AG09309 (cell line): ENCODE results near the gene VENTX.

Source experiments
- DNase-seq: peaks from one replicate; pipeline ENCODE4 v3.0.0-alpha.2; 2010; ENCODE audit warnings: low read depth
- H3K4me3 ChIP-seq: 2 replicates; pipeline ENCODE4 v1.5.1; 2011; ENCODE audit warnings: mild to moderate bottlenecking, low read depth, low read length, moderate library complexity; ENCODE audit not compliant: control insufficient read depth
- TF ChIP-seq, protein P1 (sequence below): IDR thresholded peaks from 2 replicates; pipeline ENCODE4 v1.5.1; 2011; ENCODE audit warnings: mild to moderate bottlenecking, low read depth, low read length, inconsistent platforms; ENCODE audit not compliant: insufficient read depth, control insufficient read depth; ENCODE audit errors: missing control alignments

Gene VENTX

DNA sequence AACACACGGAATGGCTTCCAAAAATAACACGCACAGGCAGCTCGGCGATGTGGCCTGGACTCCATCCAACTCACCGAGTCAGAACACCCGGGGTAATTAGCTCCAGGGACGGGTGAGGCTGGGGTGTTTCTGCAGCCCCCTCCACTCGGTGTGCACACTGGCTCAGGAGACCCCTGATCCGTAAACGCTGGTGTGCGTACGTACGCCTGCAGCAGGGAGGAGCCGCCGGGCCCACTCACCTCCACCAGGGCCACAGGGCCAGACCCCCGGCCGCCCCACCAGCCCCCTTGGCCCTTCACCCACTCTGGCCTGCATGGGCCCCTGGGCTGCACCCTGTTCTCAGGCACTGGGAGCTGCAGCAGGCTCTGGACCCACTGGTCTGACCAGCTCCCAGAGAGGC, 30.0 kb upstream of the VENTX start:
- TF ChIP-seq, protein P1, sequence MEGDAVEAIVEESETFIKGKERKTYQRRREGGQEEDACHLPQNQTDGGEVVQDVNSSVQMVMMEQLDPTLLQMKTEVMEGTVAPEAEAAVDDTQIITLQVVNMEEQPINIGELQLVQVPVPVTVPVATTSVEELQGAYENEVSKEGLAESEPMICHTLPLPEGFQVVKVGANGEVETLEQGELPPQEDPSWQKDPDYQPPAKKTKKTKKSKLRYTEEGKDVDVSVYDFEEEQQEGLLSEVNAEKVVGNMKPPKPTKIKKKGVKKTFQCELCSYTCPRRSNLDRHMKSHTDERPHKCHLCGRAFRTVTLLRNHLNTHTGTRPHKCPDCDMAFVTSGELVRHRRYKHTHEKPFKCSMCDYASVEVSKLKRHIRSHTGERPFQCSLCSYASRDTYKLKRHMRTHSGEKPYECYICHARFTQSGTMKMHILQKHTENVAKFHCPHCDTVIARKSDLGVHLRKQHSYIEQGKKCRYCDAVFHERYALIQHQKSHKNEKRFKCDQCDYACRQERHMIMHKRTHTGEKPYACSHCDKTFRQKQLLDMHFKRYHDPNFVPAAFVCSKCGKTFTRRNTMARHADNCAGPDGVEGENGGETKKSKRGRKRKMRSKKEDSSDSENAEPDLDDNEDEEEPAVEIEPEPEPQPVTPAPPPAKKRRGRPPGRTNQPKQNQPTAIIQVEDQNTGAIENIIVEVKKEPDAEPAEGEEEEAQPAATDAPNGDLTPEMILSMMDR: no peak
- no peak for DNase-seq
- H3K4me3 ChIP-seq: no peak overlapping the region

- no peak for DNase-seq
- TF ChIP-seq, protein P1: no peak
- no peak overlapping the region for H3K4me3 ChIP-seq
Measured at GRCh38 chr10:133208466-133208865, 29.2 kb upstream of the VENTX start.

DNA sequence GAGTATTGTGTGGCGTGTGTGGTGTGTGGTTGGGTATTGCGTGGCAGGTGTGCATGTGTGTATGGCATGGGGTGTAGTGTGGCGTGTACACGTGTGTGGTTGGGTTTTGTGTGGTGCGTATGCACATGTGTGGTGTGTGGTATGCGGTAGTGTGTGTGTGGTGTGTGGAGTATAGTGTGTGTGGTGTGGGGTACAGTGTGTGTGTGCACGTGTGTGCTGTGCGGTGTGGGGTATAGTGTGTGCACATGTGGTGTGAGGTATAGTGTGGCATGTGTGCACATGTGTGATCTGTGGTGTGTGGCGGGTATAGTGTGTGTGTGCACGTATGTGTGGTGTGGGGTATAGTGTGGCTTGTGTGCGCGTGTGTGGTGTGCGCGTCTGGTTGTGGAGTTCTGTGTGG, 28.5 kb upstream of the VENTX start:
- H3K4me3 ChIP-seq: no peak overlapping the region
- DNase-seq: no peak
- TF ChIP-seq, protein P1: no peak

GRCh38 chr10:133209641-133210040, 28.0 kb upstream of the VENTX start:
- no peak for DNase-seq
- TF ChIP-seq, protein P1: no peak
- H3K4me3 ChIP-seq: no peak overlapping the region

GRCh38 chr10:133210398-133211140, 27.1 kb upstream of the VENTX start:
- no peak for DNase-seq
- TF ChIP-seq, protein P1: no peak
- H3K4me3 ChIP-seq: no peak overlapping the region

GRCh38 chr10:133211141-133211830, 26.4 kb upstream of the VENTX start:
- no peak for DNase-seq
- TF ChIP-seq, protein P1: no peak
- no peak overlapping the region for H3K4me3 ChIP-seq
